Measurements from ENCODE around the gene RAB4A. TPM values are rescaled to one million over a fixed set of nuclear protein-coding genes. Genes with fewer than 3 reads are reported as not detected.

Gene RAB4A
- total and polyA plus RNA-seq, 9 of the 15 experiments (the other 6 are each of a cell fraction or from before 2014, with no cell fraction given): 8.3 to 61.0 (median 26.7) TPM

- CTCF ChIA-PET (ENCODE audit: low intra/inter-chr PET ratio): no interaction called here
- in situ Hi-C loops (cut with MboI): loop anchor here (5.0 kb wide), 1 partner anchor 219 kb away; no protein-coding TSS in a partner anchor
- FAIRE-seq: no peak
Measured at GRCh38 chr1:229263254-229263653, 7.7 kb upstream of the RAB4A start.

More at GRCh38 chr1:229263254-229263653, 7.7 kb upstream of the RAB4A start:
- TF ChIP-seq RBM25 (IDR thresholded peaks at IDR 0.05; ENCODE audit: low read depth, low read length, severe bottlenecking) (peak; percentile 54), EWSR1 (IDR thresholded peaks at IDR 0.05; ENCODE audit: borderline replicate concordance, low read depth, partially characterized antibody) (no peak), MXD1 (CRISPR knock-in tag; IDR thresholded peaks at IDR 0.05; ENCODE audit: borderline replicate concordance, poor library complexity, severe bottlenecking) (no peak), FOXP4 (CRISPR knock-in tag; IDR thresholded peaks at IDR 0.05; ENCODE audit: borderline replicate concordance) (no peak), ZNF518B (CRISPR knock-in tag; IDR thresholded peaks at IDR 0.05) (no peak), DMBX1 (CRISPR knock-in tag; IDR thresholded peaks at IDR 0.05; ENCODE audit: borderline replicate concordance) (no peak)
- Histone ChIP-seq H3K36me3 (ENCODE audit: control insufficient read depth, insufficient read depth, low read length) (peaks cover 15% of the 10 kb centered on the region), H3K27ac (ENCODE audit: extremely low read depth, low read depth, low read length) (no peak overlapping the region), H3K9me1 (ENCODE audit: control insufficient read depth, insufficient read depth, low read length) (no peaks in the 10 kb centered on the region), H3K4me2 (ENCODE audit: insufficient read depth, low read length) (no peak overlapping the region), H3K27me3 (ENCODE audit: control insufficient read depth in 2 of 2, insufficient read depth in 2 of 2, low read length in 2 of 2) (no peaks in the 10 kb centered on the region; a peak in 1 of 5 replicates), H3K79me2 (ENCODE audit: control insufficient read depth, insufficient read depth, low read length) (0 out of 3 replicates have a peak, but pooled peaks cover 1% of the 10 kb centered on the region), H3K4me1 (replicated peaks in 1 of 2; ENCODE audit: control insufficient read depth in 2 of 2, insufficient read depth in 2 of 2, low read length in 2 of 2) (peaks cover 0 to 6% of the 10 kb centered on the region in 2 experiments; a peak in 1 of 5 replicates), H3K9me3 (replicated peaks; ENCODE audit: control insufficient read depth, insufficient read depth, low read depth, low read length) (0 out of 2 replicates have a peak, but pooled peaks cover under 1% of the 10 kb centered on the region), H3K9ac (ENCODE audit: insufficient read depth in 1 of 2, low read depth in 2 of 2, low read length in 2 of 2) (no peak overlapping the region), H2AFZ (ENCODE audit: low read depth, low read length) (no peak overlapping the region), H4K20me1 (replicated peaks; ENCODE audit: control insufficient read depth, insufficient read depth, low read length) (0 out of 2 replicates have a peak, but pooled peaks cover 2% of the 10 kb centered on the region), H3K4me3 (no peak overlapping the region)
- DNase-seq (ENCODE audit: extremely low read depth in 1 of 4, low spot score in 3 of 4): no peak
- no peak for ATAC-seq
- POLR2A ChIA-PET: no interaction called here
- no TSS peak for BruUV-seq (replicated peaks)
- intact Hi-C loops (cut with micrococcal nuclease): no loop called here
